MCF 10A (cell line): ENCODE data around the gene CRYBB2. TPM values are rescaled to one million over a fixed set of nuclear protein-coding genes. Genes with fewer than 3 reads are reported as not detected.
"Not testable (repeated sequence)": the region's sequence is repeated elsewhere in the genome, so short reads cannot be mapped to it uniquely, and the experiment has no call there.

ENCODE experiments used
- BruUV-seq: library from RNA; stranded (reverse); fragments of 400-500 nt; replicated peaks from 2 replicates; lab custom pipeline; 2021; lab: Mats Ljungman, UMichigan
- CTCF ChIA-PET: fragments of 300-600 bp; sonication (Branson Sonifier 250); formaldehyde crosslinking; extraction: SDS; loops from one replicate; lab custom pipeline; 2021; ENCODE audit warnings: antibody characterized with exemption, inconsistent platforms; lab: Yijun Ruan, JAX
- POLR2A ChIA-PET: fragments of 300-600, 350-650 bp; sonication (Branson Sonifier 250); formaldehyde crosslinking; extraction: SDS; loops from one replicate; lab custom pipeline; 2020; ENCODE audit warnings: antibody characterized with exemption, inconsistent platforms; lab: Yijun Ruan, JAX
- DNase-seq: peaks from one replicate; pipeline ENCODE4 v3.0.0-alpha.2; 2018; ENCODE audit not compliant: unreplicated experiment
- H3K27ac Mint-ChIP-seq: one replicate; pipeline ENCODE4 v1.8.0; 2022; ENCODE audit warnings: mild to moderate bottlenecking, low read depth, mixed read lengths; ENCODE audit not compliant: unreplicated experiment
- H3K27me3 Mint-ChIP-seq: one replicate; pipeline ENCODE4 v1.8.0; 2022; ENCODE audit warnings: mixed read lengths; ENCODE audit not compliant: insufficient read depth, unreplicated experiment
- H3K36me3 Mint-ChIP-seq: one replicate; pipeline ENCODE4 v1.8.0; 2022; ENCODE audit warnings: mild to moderate bottlenecking, moderate library complexity, mixed read lengths; ENCODE audit not compliant: insufficient read depth, unreplicated experiment
- H3K4me1 Mint-ChIP-seq: one replicate; pipeline ENCODE4 v1.8.0; 2022; ENCODE audit warnings: mixed read lengths; ENCODE audit not compliant: insufficient read depth, unreplicated experiment
- H3K4me3 Mint-ChIP-seq: one replicate; pipeline ENCODE4 v1.8.0; 2022; ENCODE audit warnings: mild to moderate bottlenecking, moderate library complexity, mixed read lengths; ENCODE audit not compliant: unreplicated experiment
- H3K9me3 Mint-ChIP-seq: one replicate; pipeline ENCODE4 v1.8.0; 2022; ENCODE audit warnings: mixed read lengths; ENCODE audit not compliant: unreplicated experiment
- CTCF ChIP-seq: fragments of 200-600 bp; IDR thresholded peaks from one replicate; pipeline ENCODE4 v1.8.0; 2022; ENCODE audit warnings: antibody characterized with exemption, mild to moderate bottlenecking; ENCODE audit not compliant: unreplicated experiment
- intact Hi-C: fragments of 100-400 bp; cut with micrococcal nuclease; formaldehyde crosslinking; loops from 2 replicates; pipeline ENCODE4 v1.14.1; 2022
- total RNA-seq: library from RNA; stranded (reverse); gene quantifications from 2 replicates; pipeline ENCODE4 v1.2.3, GENCODE V29; 2022

The CRYBB2 gene
- total RNA-seq, 1 experiment from 2014 or later: 0.68 TPM

- BruUV-seq: no TSS peak
- no peak overlapping the region for H3K27ac Mint-ChIP-seq
- peak; percentile 72 for TF ChIP-seq CTCF
- no peaks in the 10 kb centered on the region for H3K9me3 Mint-ChIP-seq
- no peak overlapping the region for H3K4me3 Mint-ChIP-seq
- intact Hi-C loops: no loop called here
- H3K27me3 Mint-ChIP-seq: no peaks in the 10 kb centered on the region
- H3K36me3 Mint-ChIP-seq: peaks cover 30% of the 10 kb centered on the region
- no peaks in the 10 kb centered on the region for H3K4me1 Mint-ChIP-seq
- ChIA-PET POLR2A (no interaction called here), CTCF (interaction anchor here (0.5 to 3.6 kb wide), 33 partner anchors 8 to 1315 kb away, joined by 3 to 39 read pairs (median 4); no protein-coding TSS in a partner anchor)
- peak; percentile 69 for DNase-seq
These were observed 17.0 kb upstream of the CRYBB2 start for GRCh38 chr22:25202290-25202921.

- POLR2A ChIA-PET: no interaction called here
- no TSS peak for BruUV-seq
- no peak overlapping the region for H3K4me3 Mint-ChIP-seq
- H3K27ac Mint-ChIP-seq: no peak overlapping the region
- no peaks in the 10 kb centered on the region for H3K9me3 Mint-ChIP-seq
- CTCF ChIA-PET: interaction anchor here (0.5 to 3.6 kb wide), 22 partner anchors 8 to 1227 kb away, joined by 3 to 39 read pairs (median 4); no protein-coding TSS in a partner anchor
- DNase-seq: no peak
- peaks cover 27% of the 10 kb centered on the region for H3K36me3 Mint-ChIP-seq
- no peaks in the 10 kb centered on the region for H3K27me3 Mint-ChIP-seq
- intact Hi-C loops: no loop called here
- no peaks in the 10 kb centered on the region for H3K4me1 Mint-ChIP-seq
- no peak for TF ChIP-seq CTCF
These were observed 16.4 kb upstream of the CRYBB2 start for GRCh38 chr22:25203082-25203481.

- peaks cover 22% of the 10 kb centered on the region for H3K36me3 Mint-ChIP-seq
- POLR2A ChIA-PET, H3K27ac Mint-ChIP-seq, H3K27me3 Mint-ChIP-seq, intact Hi-C loops, DNase-seq, H3K9me3 Mint-ChIP-seq, H3K4me1 Mint-ChIP-seq, H3K4me3 Mint-ChIP-seq, BruUV-seq: not testable (repeated sequence)
- CTCF ChIA-PET: interaction anchor here (0.7 kb wide), 1 partner anchor 246 kb away, joined by 3 read pairs; no protein-coding TSS in a partner anchor
These were observed 14.9 kb upstream of the CRYBB2 start for GRCh38 chr22:25204547-25204946.

GRCh38 chr22:25205847-25206246 lies 13.6 kb upstream of the CRYBB2 start:
- Mint-ChIP-seq H3K36me3 (peaks cover 22% of the 10 kb centered on the region), H3K4me1 (no peaks in the 10 kb centered on the region), H3K9me3 (no peaks in the 10 kb centered on the region), H3K27ac (no peak overlapping the region), H3K4me3 (no peak overlapping the region), H3K27me3 (no peaks in the 10 kb centered on the region)
- TF ChIP-seq CTCF: no peak
- BruUV-seq: no TSS peak
- no peak for DNase-seq
- ChIA-PET CTCF (no interaction called here), POLR2A (no interaction called here)
- intact Hi-C loops: no loop called here
